Measurements from ENCODE around the gene ALDOC. TPM values are rescaled to one million over a fixed set of nuclear protein-coding genes. Genes with fewer than 3 reads are reported as not detected.

The ALDOC gene
- total RNA-seq, 1 donor from 2014 or later, result 18.3 TPM

DNA sequence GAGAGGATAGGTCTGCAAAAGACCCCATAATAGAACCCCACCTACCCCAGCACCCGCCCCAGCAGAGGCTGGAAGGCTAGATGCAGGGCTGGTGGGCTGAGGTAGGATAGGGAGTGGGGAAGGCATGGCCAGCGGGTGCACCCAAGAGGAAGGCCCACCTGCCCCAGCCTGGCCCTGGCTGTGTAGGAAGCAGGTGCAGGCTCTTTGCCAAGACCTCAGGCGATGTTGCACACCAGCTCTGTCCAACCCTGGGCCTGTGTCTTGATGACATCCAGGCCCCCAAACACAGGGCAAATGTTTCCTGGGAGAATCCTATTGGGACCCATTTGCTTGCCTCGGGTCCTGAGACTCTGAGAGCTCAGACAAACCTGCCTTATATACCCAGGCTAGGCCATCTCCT, 36.5 kb downstream of the ALDOC start:
- DNase-seq (ENCODE audit: low spot score), result no peak
- Mint-ChIP-seq H3K9me3 (ENCODE audit: unreplicated experiment) (no peaks in the 10 kb centered on the region), H3K36me3 (ENCODE audit: low read depth, unreplicated experiment) (no peaks in the 10 kb centered on the region), H3K27ac (ENCODE audit: unreplicated experiment) (no peak overlapping the region), H3K4me1 (ENCODE audit: unreplicated experiment) (peaks cover 5% of the 10 kb centered on the region), H3K4me3 (ENCODE audit: unreplicated experiment) (no peak overlapping the region), H3K27me3 (ENCODE audit: unreplicated experiment) (peaks cover 2% of the 10 kb centered on the region)
- TF ChIP-seq, protein P1, sequence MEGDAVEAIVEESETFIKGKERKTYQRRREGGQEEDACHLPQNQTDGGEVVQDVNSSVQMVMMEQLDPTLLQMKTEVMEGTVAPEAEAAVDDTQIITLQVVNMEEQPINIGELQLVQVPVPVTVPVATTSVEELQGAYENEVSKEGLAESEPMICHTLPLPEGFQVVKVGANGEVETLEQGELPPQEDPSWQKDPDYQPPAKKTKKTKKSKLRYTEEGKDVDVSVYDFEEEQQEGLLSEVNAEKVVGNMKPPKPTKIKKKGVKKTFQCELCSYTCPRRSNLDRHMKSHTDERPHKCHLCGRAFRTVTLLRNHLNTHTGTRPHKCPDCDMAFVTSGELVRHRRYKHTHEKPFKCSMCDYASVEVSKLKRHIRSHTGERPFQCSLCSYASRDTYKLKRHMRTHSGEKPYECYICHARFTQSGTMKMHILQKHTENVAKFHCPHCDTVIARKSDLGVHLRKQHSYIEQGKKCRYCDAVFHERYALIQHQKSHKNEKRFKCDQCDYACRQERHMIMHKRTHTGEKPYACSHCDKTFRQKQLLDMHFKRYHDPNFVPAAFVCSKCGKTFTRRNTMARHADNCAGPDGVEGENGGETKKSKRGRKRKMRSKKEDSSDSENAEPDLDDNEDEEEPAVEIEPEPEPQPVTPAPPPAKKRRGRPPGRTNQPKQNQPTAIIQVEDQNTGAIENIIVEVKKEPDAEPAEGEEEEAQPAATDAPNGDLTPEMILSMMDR (IDR thresholded peaks at IDR 0.05; ENCODE audit: unreplicated experiment), result no peak

DNA sequence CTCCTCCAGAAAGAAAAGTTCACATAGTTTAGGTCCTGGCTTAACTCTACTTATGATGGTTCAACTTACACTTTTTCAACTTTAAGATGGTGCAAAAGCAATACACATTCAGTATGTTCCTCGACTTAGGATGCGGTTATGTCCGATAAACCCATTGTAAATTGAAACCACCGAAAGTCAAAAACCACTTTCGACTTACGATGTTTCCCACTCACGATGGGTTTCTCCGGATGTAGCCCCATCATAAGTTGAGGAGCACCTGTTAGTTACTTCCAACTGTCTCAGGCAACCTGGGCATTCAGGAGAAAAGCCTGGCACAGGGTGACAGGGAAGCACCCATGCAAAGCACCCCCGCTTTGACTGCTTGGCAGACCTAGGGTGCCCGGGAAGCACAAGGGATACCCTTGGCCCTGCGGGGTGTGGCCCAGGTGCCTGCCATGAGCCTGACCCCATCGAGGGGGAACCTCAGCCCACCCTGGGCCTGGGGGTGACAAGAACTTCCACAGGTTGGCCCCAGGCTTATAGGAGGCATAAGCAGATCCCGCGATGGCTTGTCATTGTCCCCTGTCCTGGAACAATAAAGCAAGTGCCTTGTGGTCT, 38.3 kb downstream of the ALDOC start:
- no peak for DNase-seq (ENCODE audit: low spot score)
- TF ChIP-seq, protein P1 (IDR thresholded peaks at IDR 0.05; ENCODE audit: unreplicated experiment), result no peak
- peaks cover 10% of the 10 kb centered on the region for H3K27me3 Mint-ChIP-seq (ENCODE audit: unreplicated experiment)
- no peak overlapping the region for H3K27ac Mint-ChIP-seq (ENCODE audit: unreplicated experiment)
- no peak overlapping the region for H3K4me3 Mint-ChIP-seq (ENCODE audit: unreplicated experiment)
- H3K9me3 Mint-ChIP-seq (ENCODE audit: unreplicated experiment), result no peaks in the 10 kb centered on the region
- H3K36me3 Mint-ChIP-seq (ENCODE audit: low read depth, unreplicated experiment), result no peaks in the 10 kb centered on the region
- H3K4me1 Mint-ChIP-seq (ENCODE audit: unreplicated experiment), result no peaks in the 10 kb centered on the region

DNA sequence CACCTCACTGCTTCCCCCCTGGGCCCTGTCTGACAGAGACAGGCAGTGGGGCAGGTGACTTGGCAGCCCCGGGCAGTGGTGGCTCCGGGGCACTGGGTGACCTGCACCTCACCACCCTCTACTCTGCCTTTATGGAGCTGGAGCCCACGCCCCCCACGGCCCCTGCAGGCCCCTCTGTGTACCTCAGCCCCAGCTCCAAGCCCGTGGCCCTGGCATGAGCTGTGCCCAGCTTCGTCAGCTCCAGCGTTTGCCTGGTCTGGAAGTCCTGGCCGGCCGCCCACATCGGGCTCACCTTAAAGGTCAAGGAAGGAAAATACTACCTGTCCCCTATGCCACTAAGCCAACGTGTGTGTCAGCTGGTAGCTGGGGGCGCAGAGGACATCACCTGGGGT, 39.5 kb downstream of the ALDOC start:
- Mint-ChIP-seq H3K36me3 (ENCODE audit: low read depth, unreplicated experiment) (no peaks in the 10 kb centered on the region), H3K9me3 (ENCODE audit: unreplicated experiment) (no peaks in the 10 kb centered on the region), H3K27me3 (ENCODE audit: unreplicated experiment) (peaks cover 11% of the 10 kb centered on the region), H3K4me3 (ENCODE audit: unreplicated experiment) (no peak overlapping the region), H3K4me1 (ENCODE audit: unreplicated experiment) (no peaks in the 10 kb centered on the region), H3K27ac (ENCODE audit: unreplicated experiment) (no peak overlapping the region)
- TF ChIP-seq, protein P1 (IDR thresholded peaks at IDR 0.05; ENCODE audit: unreplicated experiment), result no peak
- DNase-seq (ENCODE audit: low spot score), result no peak

DNA sequence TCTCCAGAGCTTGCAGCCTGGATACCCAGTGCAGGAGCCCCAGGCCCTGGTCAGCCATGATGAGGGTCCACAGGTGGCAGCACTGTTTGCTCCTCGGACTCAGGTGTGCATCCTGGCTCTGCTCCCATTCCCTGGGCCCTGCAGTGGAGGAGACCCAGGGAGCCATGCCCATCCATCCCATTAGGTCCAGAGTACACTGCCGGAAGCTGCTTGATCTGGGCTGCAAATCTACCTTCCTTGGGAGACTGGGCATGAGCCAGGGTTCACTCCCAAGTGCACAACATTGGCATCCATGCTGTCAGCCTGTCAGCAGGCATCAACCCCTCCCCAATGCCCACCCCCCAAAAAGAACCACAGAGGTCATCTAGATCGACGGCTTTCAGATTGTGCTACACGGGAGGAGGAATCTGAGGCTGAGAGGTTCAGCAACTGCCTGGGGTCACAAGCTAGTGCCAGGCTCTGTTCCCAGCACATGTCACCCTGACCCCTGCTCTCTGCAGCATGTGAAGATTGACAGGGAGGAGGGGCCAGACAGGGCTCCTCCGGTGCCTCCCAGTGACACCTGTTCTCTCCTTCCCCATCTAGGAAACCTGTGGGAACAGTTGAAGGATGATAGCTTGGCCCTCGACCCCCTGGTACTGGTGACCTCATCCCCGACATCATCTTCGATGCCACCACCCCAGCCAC, 40.0 kb downstream of the ALDOC start:
- Mint-ChIP-seq H3K9me3 (ENCODE audit: unreplicated experiment) (no peaks in the 10 kb centered on the region), H3K4me1 (ENCODE audit: unreplicated experiment) (no peaks in the 10 kb centered on the region), H3K27ac (ENCODE audit: unreplicated experiment) (no peak overlapping the region), H3K36me3 (ENCODE audit: low read depth, unreplicated experiment) (no peaks in the 10 kb centered on the region), H3K27me3 (ENCODE audit: unreplicated experiment) (peaks cover 11% of the 10 kb centered on the region), H3K4me3 (ENCODE audit: unreplicated experiment) (no peak overlapping the region)
- TF ChIP-seq, protein P1 (IDR thresholded peaks at IDR 0.05; ENCODE audit: unreplicated experiment), result no peak
- DNase-seq (ENCODE audit: low spot score), result no peak

DNA sequence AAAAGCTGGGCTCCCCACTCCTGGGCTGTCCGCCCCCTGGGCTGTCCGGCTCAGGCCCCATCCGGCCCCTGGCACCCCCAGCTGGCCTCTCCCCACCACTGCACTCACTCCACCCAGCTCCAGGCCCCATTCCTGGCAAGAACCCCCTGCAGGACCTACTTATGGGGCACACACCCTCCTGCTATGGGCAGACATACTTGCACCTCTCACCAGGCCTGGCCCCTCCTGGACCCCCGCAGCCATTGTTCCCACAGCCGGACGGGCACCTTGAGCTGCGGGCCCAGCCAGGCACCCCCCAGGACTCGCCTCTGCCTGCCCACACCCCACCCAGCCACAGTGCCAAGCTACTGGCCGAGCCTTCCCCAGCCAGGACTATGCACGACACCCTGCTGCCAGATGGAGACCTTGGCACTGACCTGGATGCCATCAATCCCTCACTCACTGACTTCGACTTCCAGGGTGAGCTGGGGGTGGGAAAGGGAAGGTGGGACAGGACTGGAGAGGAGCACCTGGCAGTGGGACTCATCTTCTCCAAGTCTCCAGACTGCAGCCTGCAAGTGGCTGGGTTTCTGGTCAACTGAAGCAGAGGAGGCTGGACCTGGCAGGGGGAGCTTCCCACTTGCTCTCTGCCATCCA, 41.8 kb downstream of the ALDOC start:
- DNase-seq (ENCODE audit: low spot score), result no peak
- no peaks in the 10 kb centered on the region for H3K9me3 Mint-ChIP-seq (ENCODE audit: unreplicated experiment)
- TF ChIP-seq, protein P1 (IDR thresholded peaks at IDR 0.05; ENCODE audit: unreplicated experiment), result no peak
- H3K4me1 Mint-ChIP-seq (ENCODE audit: unreplicated experiment), result no peaks in the 10 kb centered on the region
- no peaks in the 10 kb centered on the region for H3K36me3 Mint-ChIP-seq (ENCODE audit: low read depth, unreplicated experiment)
- no peak overlapping the region for H3K4me3 Mint-ChIP-seq (ENCODE audit: unreplicated experiment)
- no peak overlapping the region for H3K27ac Mint-ChIP-seq (ENCODE audit: unreplicated experiment)
- peaks cover 12% of the 10 kb centered on the region for H3K27me3 Mint-ChIP-seq (ENCODE audit: unreplicated experiment)

Measured in endothelial cell (in vitro differentiated cells).